HG03442 (cell line): Measurements from ENCODE around the gene FBXW4.

Experiments used
- ATAC-seq: cut with Tn5 transposase; IDR thresholded peaks from one replicate; pipeline ENCODE4 v1.9.1; 2021; ENCODE audit warnings: mild to moderate bottlenecking, moderate library complexity; ENCODE audit not compliant: unreplicated experiment

Gene FBXW4

DNA sequence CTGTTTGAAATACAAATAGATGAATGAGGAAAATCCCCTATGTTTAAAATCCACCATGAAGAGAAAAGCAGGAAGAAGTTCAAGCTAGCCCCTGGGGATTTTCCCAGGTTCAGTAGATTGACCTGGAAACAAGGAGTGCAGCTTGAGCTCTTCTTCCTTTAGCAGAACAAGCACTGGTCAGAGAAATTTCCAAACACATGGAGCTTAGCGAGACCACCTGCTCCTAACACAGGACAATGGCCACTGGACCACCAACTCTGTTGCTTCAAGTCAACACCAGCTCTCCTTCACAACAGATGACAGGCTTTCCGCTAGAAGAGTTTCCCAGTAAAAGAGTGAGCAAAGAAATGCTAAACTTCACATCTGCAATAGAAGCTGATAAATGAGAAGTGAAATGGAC, 9.4 kb upstream of the FBXW4 start:
- no peak for ATAC-seq

GRCh38 chr10:101696632-101697031, 1.7 kb upstream of the FBXW4 start:
- no peak for ATAC-seq

GRCh38 chr10:101695404-101695890, 477 bp upstream of the FBXW4 start:
- ATAC-seq = peak; percentile 4

DNA sequence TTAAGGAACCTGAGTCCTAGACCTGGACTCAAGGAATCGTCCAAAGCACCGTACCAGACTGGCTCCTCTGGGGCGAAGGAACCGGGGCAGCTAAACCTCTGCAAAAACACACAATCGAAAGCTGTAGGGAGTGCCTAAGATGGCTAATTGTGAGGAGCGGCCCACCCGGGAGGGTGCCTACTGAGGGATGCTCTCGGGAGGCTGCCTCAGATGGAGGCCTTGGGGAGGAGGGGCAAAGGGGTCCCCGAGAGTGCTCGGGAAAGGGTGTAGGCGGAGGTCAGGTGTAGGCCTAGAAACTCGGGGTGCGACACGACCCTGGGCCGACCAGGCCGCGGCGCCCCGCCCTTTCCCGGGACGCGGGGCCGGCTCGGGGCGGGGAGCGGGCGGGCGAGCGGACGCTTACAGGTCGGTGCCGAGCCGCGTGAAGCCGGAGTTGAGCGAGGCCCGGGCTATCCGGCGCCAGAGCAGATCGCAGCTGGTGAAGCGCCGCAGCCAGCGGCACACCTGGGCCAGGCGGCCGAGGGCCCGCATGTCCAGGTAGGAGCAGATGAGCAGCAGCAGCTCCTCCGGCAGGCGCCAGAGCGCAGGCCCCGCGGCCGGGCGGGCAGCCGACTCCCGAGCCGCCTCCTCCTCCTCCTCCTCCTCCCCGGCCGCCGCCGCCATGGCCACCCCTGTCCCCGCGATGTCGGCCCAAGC, 844 bp downstream of the FBXW4 start:
- ATAC-seq = peak; percentile 58

DNA sequence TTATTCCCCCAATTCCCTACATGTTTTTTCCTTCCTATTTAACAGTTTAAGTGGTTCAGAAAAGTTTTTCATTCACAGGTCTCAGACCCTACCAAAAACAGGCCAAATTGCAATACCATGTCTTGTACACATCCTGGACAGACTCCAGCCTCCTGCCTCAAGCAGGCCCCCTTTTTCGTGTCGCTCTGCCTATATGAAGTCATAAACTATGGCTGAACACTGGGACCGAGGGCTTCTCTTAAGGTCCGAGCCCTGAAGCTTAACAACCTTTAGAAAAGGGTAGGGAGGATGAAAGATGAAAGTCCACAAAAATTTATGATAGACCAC, 1.4 kb downstream of the FBXW4 start:
- ATAC-seq = no peak

- ATAC-seq = no peak
These were observed 3.9 kb downstream of the FBXW4 start for GRCh38 chr10:101691081-101691480.

DNA sequence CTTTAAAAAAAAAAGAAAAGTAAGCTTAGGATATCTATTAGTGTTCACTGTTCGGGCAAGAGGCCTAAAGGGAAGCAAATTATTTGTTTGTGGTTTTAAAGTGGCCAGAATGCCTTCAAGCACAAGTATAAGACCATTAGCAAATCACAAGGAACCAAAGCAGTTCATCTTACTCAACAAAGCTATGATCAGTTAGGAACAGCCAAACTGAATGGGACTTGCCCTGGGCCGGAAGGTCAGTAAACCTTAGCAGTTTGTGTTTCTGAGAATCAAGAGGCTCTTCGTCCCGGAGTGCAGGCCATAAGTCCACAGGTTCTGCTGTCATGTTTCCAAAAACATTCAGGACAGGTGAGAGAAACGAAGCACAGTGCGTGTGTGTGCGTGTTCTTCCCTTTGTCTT, 4.5 kb downstream of the FBXW4 start:
- ATAC-seq = no peak

DNA sequence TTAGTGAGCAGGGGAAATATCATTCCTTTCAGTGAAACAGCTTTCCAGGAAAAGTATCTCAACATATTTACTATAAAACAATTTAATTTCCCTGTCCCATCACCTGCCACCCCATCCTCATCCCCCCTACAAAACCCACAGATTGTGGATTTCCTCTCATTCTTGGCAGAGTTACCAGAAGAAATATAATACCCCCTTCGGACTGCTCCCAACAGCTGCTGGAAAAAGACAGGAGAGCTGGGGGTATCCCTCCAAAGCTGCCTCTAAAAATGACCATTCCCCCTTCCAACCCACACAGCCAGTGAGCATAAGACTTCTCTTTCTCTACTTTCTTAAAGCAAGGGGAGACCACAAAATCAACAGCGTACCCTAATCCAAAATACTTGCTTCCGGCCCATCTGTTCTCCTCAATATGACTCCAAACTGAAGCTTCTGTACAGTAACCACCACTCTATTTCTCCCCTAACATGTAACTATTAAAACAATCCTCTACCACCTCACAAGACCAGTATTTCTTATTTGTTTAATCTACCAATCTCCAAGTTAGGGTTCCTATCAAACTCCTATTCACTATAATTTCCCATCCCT, 7.8 kb downstream of the FBXW4 start:
- ATAC-seq = no peak

GRCh38 chr10:101686133-101686925, 8.6 kb downstream of the FBXW4 start:
- ATAC-seq = no peak

DNA sequence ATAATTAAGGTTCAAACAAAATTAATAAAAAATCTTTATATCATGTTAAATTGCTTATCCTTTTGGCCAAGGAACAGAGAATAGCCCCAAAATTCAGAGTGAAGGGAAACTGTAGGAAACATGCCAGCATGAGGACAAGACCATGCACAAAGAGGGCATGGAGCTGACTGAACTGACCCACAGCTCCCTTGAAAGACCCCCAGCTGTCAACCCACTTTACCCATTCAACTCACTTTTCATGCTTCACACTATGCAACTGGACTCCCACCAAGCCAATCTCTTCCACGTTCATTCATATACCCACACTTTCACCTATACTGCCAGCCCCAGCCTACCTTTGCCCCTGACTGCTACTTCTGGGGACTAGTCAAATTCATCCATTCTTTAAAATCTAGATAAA, 10.2 kb downstream of the FBXW4 start:
- no peak for ATAC-seq

DNA sequence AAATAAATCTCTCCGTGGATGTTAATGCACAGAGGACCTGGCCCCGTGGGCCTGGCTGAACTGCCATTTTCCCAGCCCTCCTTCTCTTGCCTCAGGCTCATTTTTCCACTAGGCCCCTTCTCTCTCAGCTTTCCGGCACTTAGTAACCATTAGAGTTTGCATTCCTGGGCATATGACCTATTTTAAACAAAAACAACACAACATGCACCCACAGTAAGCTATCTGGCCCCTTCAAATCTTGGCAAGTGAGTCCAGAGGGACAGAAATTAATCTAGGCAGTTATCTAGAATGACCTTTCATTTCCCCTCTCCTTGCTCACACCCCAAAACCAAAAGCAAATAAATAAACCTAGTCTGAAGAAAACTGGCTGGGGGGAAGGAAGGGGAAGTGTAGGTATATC, 11.7 kb downstream of the FBXW4 start:
- no peak for ATAC-seq

DNA sequence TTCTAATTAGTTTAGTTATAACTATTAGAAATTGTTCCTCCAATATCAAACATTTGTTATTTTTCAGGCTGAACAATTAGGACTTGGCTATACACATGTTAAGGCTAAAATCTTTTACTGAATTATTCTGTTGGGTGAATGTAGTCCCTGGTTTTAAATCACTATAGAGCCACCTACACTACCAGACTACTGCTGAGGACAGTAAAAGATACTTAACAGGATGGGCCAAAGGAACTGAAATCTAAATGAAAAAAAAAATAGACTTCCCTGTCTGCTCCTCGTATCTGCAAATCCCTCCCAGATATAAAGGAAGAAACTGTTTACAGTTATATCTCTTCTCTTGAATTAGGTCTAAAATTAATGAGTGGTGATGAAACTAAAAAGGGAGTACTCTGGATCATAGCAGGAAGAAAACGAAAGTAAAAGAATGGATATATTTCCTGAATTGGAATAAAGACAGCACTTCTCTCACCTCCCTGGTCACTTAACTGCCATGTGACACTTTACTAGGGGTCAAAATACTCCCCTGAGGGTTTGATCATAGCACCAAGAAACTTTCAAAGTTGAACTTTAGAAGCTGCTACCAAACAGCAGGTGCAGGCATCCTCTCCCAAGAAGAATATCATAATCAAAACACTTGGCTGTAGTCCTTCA, 12.7 kb downstream of the FBXW4 start:
- no peak for ATAC-seq

DNA sequence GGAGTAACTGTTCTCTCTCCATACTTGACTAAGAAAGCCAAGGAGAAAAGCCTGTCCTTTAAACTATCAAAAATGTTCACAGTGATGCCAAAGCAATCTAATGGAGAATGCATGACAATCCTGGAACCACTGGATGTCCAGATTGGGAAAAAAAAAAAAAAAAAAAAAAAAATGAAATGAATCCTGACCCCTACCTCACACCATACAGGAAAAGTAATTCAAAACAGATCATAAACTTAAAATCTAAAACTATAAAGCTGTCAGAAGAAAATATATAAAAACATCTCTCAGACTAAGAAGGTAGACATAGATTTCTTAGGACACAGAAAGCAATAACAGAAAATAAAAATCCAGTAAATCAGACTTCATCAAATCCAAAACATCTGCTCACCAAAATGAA, 18.4 kb downstream of the FBXW4 start:
- ATAC-seq = no peak

- ATAC-seq = no peak
These were observed 19.9 kb downstream of the FBXW4 start for GRCh38 chr10:101675115-101675514.

DNA sequence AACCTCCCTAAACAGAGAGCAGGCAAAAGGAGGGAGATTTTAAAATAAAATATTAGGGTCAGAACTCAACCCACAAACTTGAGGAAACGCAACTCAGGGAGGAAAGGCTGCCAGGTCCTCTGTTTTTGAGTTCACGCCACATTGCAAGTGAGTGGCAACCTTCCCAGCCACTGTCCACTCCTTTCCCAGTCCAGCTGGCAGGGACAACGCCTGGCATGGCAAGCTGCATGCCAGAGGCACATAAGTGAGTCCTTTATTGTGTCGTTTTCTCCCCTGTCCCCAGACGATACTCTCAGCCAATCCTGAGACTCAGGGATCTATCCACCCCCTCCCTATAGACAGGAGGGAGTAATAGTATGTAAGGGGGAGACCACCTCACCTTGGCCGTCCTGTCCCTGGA, 22.4 kb downstream of the FBXW4 start:
- no peak for ATAC-seq

GRCh38 chr10:101671453-101671852, 23.5 kb downstream of the FBXW4 start:
- peak; percentile 59 for ATAC-seq

- ATAC-seq = no peak
These were observed 24.3 kb downstream of the FBXW4 start for GRCh38 chr10:101670635-101671034.

- no peak for ATAC-seq
These were observed 25.8 kb downstream of the FBXW4 start for GRCh38 chr10:101669181-101669580.

DNA sequence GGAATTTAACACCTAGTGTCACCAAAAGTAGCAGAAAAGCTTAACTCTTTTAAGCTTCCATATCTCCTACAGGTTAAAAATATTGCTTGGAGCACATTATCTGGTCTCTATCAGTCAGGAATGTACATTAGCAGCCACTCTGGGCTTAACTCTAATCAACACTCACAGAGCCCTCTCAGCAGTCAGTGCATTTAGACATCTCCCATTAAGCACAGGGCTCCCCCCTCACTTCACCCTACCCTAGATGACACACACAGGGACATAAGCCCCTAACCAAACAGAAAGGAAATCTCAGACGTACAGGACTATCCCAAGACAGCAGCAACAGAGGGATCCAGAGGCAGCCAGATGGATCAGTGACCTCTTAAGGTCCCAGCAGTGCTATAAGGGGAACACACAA, 26.4 kb downstream of the FBXW4 start:
- ATAC-seq = no peak

- ATAC-seq = no peak
These were observed 28.9 kb downstream of the FBXW4 start for GRCh38 chr10:101666083-101666482.

DNA sequence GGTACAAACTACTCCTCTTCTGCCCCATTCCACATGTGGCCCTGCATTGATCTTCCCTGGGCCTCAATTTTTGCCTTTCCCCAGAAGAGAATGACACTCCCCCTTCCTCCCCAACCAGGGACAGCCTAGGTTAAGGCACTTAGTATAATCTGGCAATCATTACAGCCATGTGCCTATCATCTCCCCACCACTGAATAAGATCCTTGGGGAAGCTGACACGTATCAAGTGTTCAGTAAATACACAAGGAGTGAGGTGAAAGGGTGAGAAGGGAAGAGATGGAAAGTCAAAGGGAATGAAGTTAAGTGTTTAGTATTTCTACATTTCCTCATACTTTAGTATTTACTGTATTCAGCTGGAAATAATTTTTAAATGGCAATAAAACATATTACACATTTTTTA, 31.9 kb downstream of the FBXW4 start:
- ATAC-seq = no peak

GRCh38 chr10:101660256-101660655, 34.7 kb downstream of the FBXW4 start:
- no peak for ATAC-seq
